Right ventricle myocardium inferior (tissue), 1 donor: ENCODE data around the gene JAKMIP2. TPM values are rescaled to one million over a fixed set of nuclear protein-coding genes. Genes with fewer than 3 reads are reported as not detected.
"Not testable (repeated sequence)": the region's sequence is repeated elsewhere in the genome, so short reads cannot be mapped to it uniquely, and the experiment has no call there.

Experiments used
- ATAC-seq: fragments of 200-7000 bp; cut with Tn5 transposase; one replicate; pipeline ENCODE4 v1.9.1; 2020; ENCODE audit warnings: mild to moderate bottlenecking, moderate library complexity
- DNase-seq: peaks from one replicate; pipeline ENCODE4 v3.0.0; 2021; ENCODE audit errors: missing footprints
- intact Hi-C: fragments of 100-400 bp; cut with DNase I; formaldehyde crosslinking; loops from one replicate; pipeline ENCODE4 v1.11.0; 2022
- total RNA-seq: library from RNA; stranded (reverse); fragmentation: NEBNext Ultra II Directional; extraction: Animal tissue kit (Norgen Biotek cat#: 25700); gene quantifications from one replicate; pipeline ENCODE4 v1.2.1, GENCODE V29; 2021
- donor health status: DM: no; HTN: yes; CAD: no; lungs with severe emphysema.

The JAKMIP2 gene
- total RNA-seq, 1 donor from 2014 or later: 0.16 TPM

GRCh38 chr5:147752666-147753290 lies 29.8 kb downstream of the JAKMIP2 start:
- ATAC-seq: no peak
- no peak for DNase-seq
- intact Hi-C loops: no loop called here

- no peak for ATAC-seq
- intact Hi-C loops: no loop called here
- no peak for DNase-seq
Observed at GRCh38 chr5:147752033-147752432, 30.5 kb downstream of the JAKMIP2 start.

GRCh38 chr5:147751156-147751830 lies 31.2 kb downstream of the JAKMIP2 start:
- no peak for DNase-seq
- intact Hi-C loops: no loop called here
- ATAC-seq: no peak

GRCh38 chr5:147750065-147750464 lies 32.5 kb downstream of the JAKMIP2 start:
- DNase-seq (no peak), ATAC-seq (no peak)
- intact Hi-C loops: no loop called here

GRCh38 chr5:147748590-147748989 lies 33.9 kb downstream of the JAKMIP2 start:
- intact Hi-C loops: no loop called here
- ATAC-seq: no peak
- no peak for DNase-seq

GRCh38 chr5:147746986-147747385 lies 35.5 kb downstream of the JAKMIP2 start:
- intact Hi-C loops: no loop called here
- ATAC-seq (no peak), DNase-seq (no peak)

- ATAC-seq: peak; percentile 26
- intact Hi-C loops: no loop called here
- no peak for DNase-seq
Observed at GRCh38 chr5:147743678-147744374, 38.7 kb downstream of the JAKMIP2 start.

- ATAC-seq (no peak), DNase-seq (no peak)
- intact Hi-C loops: no loop called here
Observed at GRCh38 chr5:147743012-147743411, 39.5 kb downstream of the JAKMIP2 start.

- ATAC-seq (no peak), DNase-seq (no peak)
- intact Hi-C loops: no loop called here
Observed at GRCh38 chr5:147742151-147742550, 40.4 kb downstream of the JAKMIP2 start.

- intact Hi-C loops: no loop called here
- DNase-seq (no peak), ATAC-seq (no peak)
Observed at GRCh38 chr5:147740864-147741263, 41.7 kb downstream of the JAKMIP2 start.

GRCh38 chr5:147737921-147738320 lies 44.6 kb downstream of the JAKMIP2 start:
- DNase-seq (no peak), ATAC-seq (no peak)
- intact Hi-C loops: no loop called here

- intact Hi-C loops: no loop called here
- DNase-seq (no peak), ATAC-seq (no peak)
Observed at GRCh38 chr5:147735621-147736125, 46.9 kb downstream of the JAKMIP2 start.

- ATAC-seq (no peak), DNase-seq (no peak)
- intact Hi-C loops: no loop called here
Observed at GRCh38 chr5:147734894-147735293, 47.6 kb downstream of the JAKMIP2 start.

- ATAC-seq: no peak
- intact Hi-C loops: no loop called here
- no peak for DNase-seq
Observed at GRCh38 chr5:147733075-147733474, 49.5 kb downstream of the JAKMIP2 start.

GRCh38 chr5:147732291-147732883 lies 50.1 kb downstream of the JAKMIP2 start:
- ATAC-seq: no peak
- intact Hi-C loops: no loop called here

GRCh38 chr5:147731431-147732290 lies 50.9 kb downstream of the JAKMIP2 start:
- no peak for DNase-seq
- intact Hi-C loops: no loop called here
- ATAC-seq: no peak

More at GRCh38 chr5:147732291-147732883, 50.1 kb downstream of the JAKMIP2 start:
- DNase-seq: no peak

GRCh38 chr5:147727200-147727599 lies 55.3 kb downstream of the JAKMIP2 start:
- ATAC-seq: no peak
- intact Hi-C loops: no loop called here
- DNase-seq: no peak

- DNase-seq, ATAC-seq, intact Hi-C loops: not testable (repeated sequence)
Observed at GRCh38 chr5:147721191-147721960, 61.2 kb downstream of the JAKMIP2 start.
